H9 (cell line): Measurements from ENCODE around the gene NSF. TPM values are rescaled to one million over a fixed set of nuclear protein-coding genes. Genes with fewer than 3 reads are reported as not detected.

Source experiments
- DNase-seq: peaks from one replicate; pipeline ENCODE4 v3.0.0-alpha.2; 2017
- H2AFZ ChIP-seq: one replicate; pipeline ENCODE4 v1.6.1; 2013; ENCODE audit warnings: mild to moderate bottlenecking, low read length, control low read depth, moderate library complexity
- H2AK5ac ChIP-seq: 2 replicates; pipeline ENCODE4 v1.6.1; 2013; ENCODE audit warnings: low read length, control low read depth, mixed read lengths; ENCODE audit not compliant: insufficient read length
- H2BK120ac ChIP-seq: one replicate; pipeline ENCODE4 v1.6.1; 2013; ENCODE audit warnings: low read depth, mild to moderate bottlenecking, low read length, control low read depth, inconsistent platforms; ENCODE audit not compliant: poor library complexity, severe bottlenecking
- H2BK12ac ChIP-seq: 2 replicates; pipeline ENCODE4 v1.6.1; 2013; ENCODE audit warnings: low read length, control low read depth, mixed read lengths, low read depth; ENCODE audit not compliant: insufficient read length
- H2BK15ac ChIP-seq: 2 replicates; pipeline ENCODE4 v1.6.1; 2013; ENCODE audit warnings: low read depth, low read length, control low read depth
- H2BK20ac ChIP-seq: one replicate; pipeline ENCODE4 v1.6.1; 2013; ENCODE audit warnings: low read depth, mild to moderate bottlenecking, low read length, control low read depth, inconsistent platforms; ENCODE audit not compliant: poor library complexity, severe bottlenecking
- H2BK5ac ChIP-seq: 2 replicates; pipeline ENCODE4 v1.6.1; 2013; ENCODE audit warnings: low read length, control low read depth, mixed read lengths; ENCODE audit not compliant: insufficient read length
- H3K14ac ChIP-seq: 2 replicates; pipeline ENCODE4 v1.6.1; 2013; ENCODE audit warnings: low read length, control low read depth; ENCODE audit not compliant: insufficient read depth
- H3K18ac ChIP-seq: 2 replicates; pipeline ENCODE4 v1.6.1; 2013; ENCODE audit warnings: low read depth, mild to moderate bottlenecking, mixed read lengths, low read length, control low read depth; ENCODE audit not compliant: insufficient read length
- H3K23ac ChIP-seq: 2 replicates; pipeline ENCODE4 v1.6.1; 2013; ENCODE audit warnings: low read length, control low read depth, mixed read lengths, low read depth; ENCODE audit not compliant: insufficient read length
- H3K23me2 ChIP-seq: 2 replicates; pipeline ENCODE4 v1.6.1; 2013; ENCODE audit warnings: low read depth, mild to moderate bottlenecking, mixed read lengths, low read length, control low read depth; ENCODE audit not compliant: insufficient read length, poor library complexity, severe bottlenecking
- H3K27ac ChIP-seq: 2 replicates; pipeline ENCODE4 v1.5.1; 2013; ENCODE audit warnings: low read length, control low read depth, mixed read lengths, low read depth; ENCODE audit not compliant: insufficient read length
- H3K27me3 ChIP-seq: 2 replicates; pipeline ENCODE4 v1.6.1; 2013; ENCODE audit warnings: low read length, control low read depth, inconsistent platforms; ENCODE audit not compliant: insufficient read depth
- H3K4ac ChIP-seq: 2 replicates; pipeline ENCODE4 v1.6.1; 2013; ENCODE audit warnings: low read depth, mild to moderate bottlenecking, control low read depth, inconsistent platforms, low read length, moderate library complexity
- H3K4me1 ChIP-seq: 2 replicates; pipeline ENCODE4 v1.6.1; 2013; ENCODE audit warnings: low read length, control low read depth, inconsistent platforms; ENCODE audit not compliant: insufficient read depth
- H3K4me2 ChIP-seq: 2 replicates; pipeline ENCODE4 v1.6.1; 2013; ENCODE audit warnings: low read length, control low read depth, mixed read lengths; ENCODE audit not compliant: insufficient read length, insufficient read depth
- H3K56ac ChIP-seq: 2 replicates; pipeline ENCODE4 v1.6.1; 2013; ENCODE audit warnings: low read depth, mild to moderate bottlenecking, mixed read lengths, low read length, control low read depth; ENCODE audit not compliant: insufficient read length
- H3K79me1 ChIP-seq: 2 replicates; pipeline ENCODE4 v1.6.1; 2013; ENCODE audit warnings: low read depth, mild to moderate bottlenecking, moderate library complexity, low read length, control low read depth, inconsistent platforms; ENCODE audit not compliant: insufficient read depth, poor library complexity, severe bottlenecking
- H3K79me2 ChIP-seq: 2 replicates; pipeline ENCODE4 v1.6.1; 2013; ENCODE audit warnings: low read length, control low read depth, inconsistent platforms; ENCODE audit not compliant: insufficient read depth
- H3K9ac ChIP-seq: 2 replicates; pipeline ENCODE4 v1.6.1; 2013; ENCODE audit warnings: low read length, control low read depth, mixed read lengths; ENCODE audit not compliant: insufficient read length; ENCODE audit errors: extremely low read depth
- H3K9me3 ChIP-seq: one replicate; pipeline ENCODE4 v1.6.1; 2013; ENCODE audit warnings: low read depth, low read length, inconsistent platforms; ENCODE audit not compliant: control insufficient read depth
- H3T11ph ChIP-seq: one replicate; pipeline ENCODE4 v1.6.1; 2013; ENCODE audit warnings: mild to moderate bottlenecking, low read length, control low read depth, inconsistent platforms
- H4K20me1 ChIP-seq: one replicate; pipeline ENCODE4 v1.6.1; 2013; ENCODE audit not compliant: control insufficient read depth, insufficient read length, insufficient read depth
- H4K5ac ChIP-seq: 2 replicates; pipeline ENCODE4 v1.6.1; 2013; ENCODE audit warnings: low read depth, mild to moderate bottlenecking, mixed read lengths, low read length, control low read depth; ENCODE audit not compliant: insufficient read length
- H4K8ac ChIP-seq: replicated peaks from 2 replicates; pipeline ENCODE4 v1.6.1; 2013; ENCODE audit warnings: low read length, control low read depth, mixed read lengths, low read depth; ENCODE audit not compliant: insufficient read length
- H4K91ac ChIP-seq: 2 replicates; pipeline ENCODE4 v1.6.1; 2013; ENCODE audit warnings: low read depth, mild to moderate bottlenecking, moderate library complexity, mixed read lengths, low read length, control low read depth; ENCODE audit not compliant: insufficient read length
- H3K27ac Mint-ChIP-seq, 3 experiments: 2 replicates in 2 of 3; 3 replicates in 1 of 3; pipeline ENCODE4 v1.8.0; 2020 to 2021; ENCODE audit warnings: mixed read lengths in 3 of 3, mild to moderate bottlenecking in 1 of 3, moderate library complexity in 1 of 3
- H3K27me3 Mint-ChIP-seq: 2 replicates; pipeline ENCODE4 v1.8.0; 2021; ENCODE audit warnings: low read depth, mild to moderate bottlenecking, moderate library complexity, mixed read lengths
- H3K36me3 Mint-ChIP-seq, 3 experiments: 2 replicates in 2 of 3; 3 replicates in 1 of 3; pipeline ENCODE4 v1.8.0; 2020 to 2021; ENCODE audit warnings: low read depth in 3 of 3, mixed read lengths in 3 of 3; ENCODE audit not compliant: insufficient read depth in 1 of 3
- H3K4me1 Mint-ChIP-seq, 2 experiments: 2 replicates each; pipeline ENCODE4 v1.8.0; 2020; ENCODE audit warnings: mixed read lengths in 2 of 2
- H3K4me3 Mint-ChIP-seq, 2 experiments: 2 replicates in 1 of 2; 3 replicates in 1 of 2; pipeline ENCODE4 v1.8.0; 2020 to 2021; ENCODE audit warnings: mild to moderate bottlenecking in 2 of 2, mixed read lengths in 2 of 2, moderate library complexity in 1 of 2
- H3K9me3 Mint-ChIP-seq, 2 experiments: 2 replicates in 1 of 2; 3 replicates in 1 of 2; pipeline ENCODE4 v1.8.0; 2020; ENCODE audit warnings: mild to moderate bottlenecking in 2 of 2, mixed read lengths in 2 of 2, moderate library complexity in 1 of 2
- WGBS: extraction: QIAGEN DNeasy Blood & Tissue Kit; methylation state at CpG from one replicate; pipeline ENCODE4 v1.1.7; 2013; ENCODE audit warnings: missing lambda C conversion rate, low lambda C conversion rate, mixed read lengths; ENCODE audit not compliant: insufficient read length; ENCODE audit errors: extremely low coverage; 5-methylcytosine and 5-hydroxymethylcytosine counted together
- total RNA-seq: library from RNA; stranded (reverse); gene quantifications from 2 replicates; pipeline ENCODE4 v1.2.1, GENCODE V29; 2021
- TF ChIP-seq, protein P1 (sequence below): fragments of 200-600 bp; sonication (generic); conservative IDR thresholded peaks from 3 replicates; pipeline ENCODE4 v1.8.0; 2021; ENCODE audit warnings: antibody characterized with exemption, mild to moderate bottlenecking

NSF gene
- total RNA-seq, 1 experiment from 2014 or later, result 36.4 TPM

DNA sequence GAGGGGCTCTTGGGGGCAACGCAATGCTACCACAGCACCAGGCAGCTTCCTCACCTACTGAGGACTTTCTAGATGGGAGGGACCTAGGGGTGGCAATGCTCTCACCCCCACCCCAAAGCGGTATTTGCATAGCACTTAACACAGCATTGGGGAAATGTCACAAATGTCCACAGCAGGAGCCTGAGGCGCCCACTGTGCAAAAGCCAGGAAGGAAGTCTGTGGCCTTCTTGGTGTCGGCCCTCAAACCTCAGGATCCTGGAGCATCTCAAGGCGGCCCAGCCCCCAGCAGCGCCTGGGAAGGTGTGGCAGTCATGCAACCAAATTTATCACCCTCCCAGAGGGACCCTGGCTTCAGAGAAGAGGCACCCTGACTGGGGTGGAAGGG lies 182.7 kb downstream of the NSF start:
- H3K4ac ChIP-seq, result no peak overlapping the region
- no peak overlapping the region for H2BK5ac ChIP-seq
- H3K79me2 ChIP-seq, result no peaks in the 10 kb centered on the region
- no peak overlapping the region for H3K56ac ChIP-seq
- H3K27ac Mint-ChIP-seq, result peak overlapping the region in 1 of 3 experiments; percentile 74; a peak in 1 of 7 replicates
- H3T11ph ChIP-seq, result no peak overlapping the region
- no peak overlapping the region for H2BK120ac ChIP-seq
- H3K4me1 Mint-ChIP-seq, result peaks cover 26 to 38% of the 10 kb centered on the region in 2 experiments
- peak; percentile 67 for DNase-seq
- no peaks in the 10 kb centered on the region for H3K9me3 ChIP-seq
- H3K27me3 ChIP-seq, result peaks cover 29% of the 10 kb centered on the region; the same call in 1 of the 2 replicates
- H2AK5ac ChIP-seq, result no peak overlapping the region
- H2AFZ ChIP-seq, result no peak overlapping the region
- H4K8ac ChIP-seq, result no peak overlapping the region
- TF ChIP-seq, protein P1, sequence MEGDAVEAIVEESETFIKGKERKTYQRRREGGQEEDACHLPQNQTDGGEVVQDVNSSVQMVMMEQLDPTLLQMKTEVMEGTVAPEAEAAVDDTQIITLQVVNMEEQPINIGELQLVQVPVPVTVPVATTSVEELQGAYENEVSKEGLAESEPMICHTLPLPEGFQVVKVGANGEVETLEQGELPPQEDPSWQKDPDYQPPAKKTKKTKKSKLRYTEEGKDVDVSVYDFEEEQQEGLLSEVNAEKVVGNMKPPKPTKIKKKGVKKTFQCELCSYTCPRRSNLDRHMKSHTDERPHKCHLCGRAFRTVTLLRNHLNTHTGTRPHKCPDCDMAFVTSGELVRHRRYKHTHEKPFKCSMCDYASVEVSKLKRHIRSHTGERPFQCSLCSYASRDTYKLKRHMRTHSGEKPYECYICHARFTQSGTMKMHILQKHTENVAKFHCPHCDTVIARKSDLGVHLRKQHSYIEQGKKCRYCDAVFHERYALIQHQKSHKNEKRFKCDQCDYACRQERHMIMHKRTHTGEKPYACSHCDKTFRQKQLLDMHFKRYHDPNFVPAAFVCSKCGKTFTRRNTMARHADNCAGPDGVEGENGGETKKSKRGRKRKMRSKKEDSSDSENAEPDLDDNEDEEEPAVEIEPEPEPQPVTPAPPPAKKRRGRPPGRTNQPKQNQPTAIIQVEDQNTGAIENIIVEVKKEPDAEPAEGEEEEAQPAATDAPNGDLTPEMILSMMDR, result no peak
- no peaks in the 10 kb centered on the region for H4K20me1 ChIP-seq
- no CpG with 5 or more reads among the region's 6 CpGs for WGBS
- peaks cover 9% of the 10 kb centered on the region for H3K23me2 ChIP-seq
- no peak overlapping the region; the same call in 1 of the 2 replicates for H3K14ac ChIP-seq
- H3K27ac ChIP-seq, result no peak overlapping the region
- no peak overlapping the region for H3K9ac ChIP-seq
- H3K23ac ChIP-seq, result no peak overlapping the region
- 0 out of 2 replicates have a peak overlapping the region, but pooled peaks have one; percentile 15 for H2BK15ac ChIP-seq
- peaks cover 79% of the 10 kb centered on the region for H3K27me3 Mint-ChIP-seq
- H2BK20ac ChIP-seq, result no peak overlapping the region
- H3K9me3 Mint-ChIP-seq, result peaks cover 0 to 3% of the 10 kb centered on the region in 2 experiments; a peak in 1 of 5 replicates
- H3K4me1 ChIP-seq, result peaks cover 3% of the 10 kb centered on the region; the same call in 1 of the 2 replicates
- no peak overlapping the region for H4K5ac ChIP-seq
- H2BK12ac ChIP-seq, result no peak overlapping the region
- peak overlapping the region; percentile 34 for H3K4me2 ChIP-seq
- H3K4me3 Mint-ChIP-seq, result peak overlapping the region; percentile 48 to 68; a peak in 4 of 5 replicates
- H4K91ac ChIP-seq, result no peak overlapping the region
- peaks cover 3 to 20% (median 5%) of the 10 kb centered on the region in 3 experiments; a peak in 5 of 7 replicates for H3K36me3 Mint-ChIP-seq
- H3K18ac ChIP-seq, result no peak overlapping the region
- H3K79me1 ChIP-seq, result no peaks in the 10 kb centered on the region
